GM19452 (cell line): ENCODE data around the gene FSCN2.
"Not testable (repeated sequence)": the region's sequence is repeated elsewhere in the genome, so short reads cannot be mapped to it uniquely, and the experiment has no call there.

Source experiments
- ATAC-seq: cut with Tn5 transposase; IDR thresholded peaks from one replicate; pipeline ENCODE4 v1.9.1; 2021; ENCODE audit not compliant: unreplicated experiment

FSCN2 gene

DNA sequence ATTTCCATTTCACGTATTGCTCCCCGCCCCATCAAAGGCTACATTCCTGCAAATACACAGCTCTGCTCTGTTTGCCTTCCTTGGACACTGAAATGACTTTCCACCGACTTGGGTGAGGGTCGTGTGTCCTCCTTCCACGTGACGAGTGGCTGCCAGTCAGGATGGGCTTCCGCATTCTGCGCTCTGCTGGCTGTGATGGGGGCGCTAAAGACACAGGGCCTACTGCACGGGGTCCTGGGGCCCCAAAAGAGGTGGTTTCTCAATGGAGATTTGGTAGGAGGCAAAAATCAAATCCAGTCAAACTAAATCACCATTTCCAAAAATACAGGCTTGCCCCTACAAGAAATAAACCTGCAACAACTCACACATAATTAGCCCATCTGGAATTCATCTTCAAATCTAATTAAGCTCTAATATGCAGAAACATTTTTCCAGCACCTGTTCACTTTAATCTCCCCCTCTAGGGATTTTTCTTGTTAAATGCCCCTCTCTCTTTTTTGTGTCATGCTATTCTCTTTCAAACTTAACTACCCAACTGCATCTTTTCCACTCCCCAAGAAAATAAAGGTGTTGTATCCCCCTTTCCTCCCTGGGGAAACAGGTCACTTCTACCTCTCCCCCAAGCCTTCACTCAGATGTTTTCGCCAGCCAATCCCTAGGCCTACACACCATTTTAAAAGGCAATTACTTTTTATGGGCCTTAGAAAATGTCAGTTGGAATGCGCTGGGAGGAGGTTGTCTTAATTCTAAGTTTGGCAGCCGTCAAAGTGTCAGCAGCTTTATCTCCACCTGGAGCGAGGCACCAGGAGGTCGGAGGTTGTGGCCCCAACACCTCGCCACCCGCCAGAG is 45.8 kb downstream of the FSCN2 start:
- ATAC-seq: no peak

- no peak for ATAC-seq
Observed at GRCh38 chr17:81574643-81574956, 46.4 kb downstream of the FSCN2 start.

- ATAC-seq: no peak
Observed at GRCh38 chr17:81575836-81576235, 47.7 kb downstream of the FSCN2 start.

DNA sequence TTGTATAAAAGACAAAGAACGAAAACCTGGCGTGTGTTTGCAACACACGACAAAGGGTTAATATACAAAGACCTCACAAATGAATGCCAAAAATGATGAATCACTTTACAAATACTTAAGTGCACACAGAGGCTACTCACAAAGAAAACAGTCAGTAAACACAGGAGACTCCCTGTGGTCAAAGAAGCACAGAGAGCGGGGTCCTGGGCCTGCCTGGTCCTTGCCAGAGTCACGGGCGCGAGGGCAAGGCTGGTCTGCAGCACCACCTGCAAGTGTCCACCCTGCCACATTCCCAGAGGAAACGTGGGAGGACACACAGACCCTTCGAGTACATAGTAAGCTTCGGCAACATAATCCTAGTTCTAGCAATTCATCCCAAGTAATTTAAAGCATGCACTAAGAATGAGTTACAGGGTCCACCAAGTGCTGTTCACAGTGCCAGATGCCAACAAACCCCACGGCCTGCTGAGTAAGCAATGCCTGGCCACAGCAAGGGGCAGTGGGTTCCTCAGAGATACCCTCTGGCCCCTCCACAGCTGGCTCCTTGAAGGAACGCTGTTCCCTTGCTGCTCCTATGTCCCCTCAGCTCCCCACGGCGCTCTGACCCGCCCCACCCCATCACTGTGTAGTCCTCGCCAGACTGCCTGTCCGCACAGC is 48.6 kb downstream of the FSCN2 start:
- no peak for ATAC-seq

- ATAC-seq: no peak
Observed at GRCh38 chr17:81577278-81578000, 49.3 kb downstream of the FSCN2 start.

GRCh38 chr17:81578038-81578441 is 49.9 kb downstream of the FSCN2 start:
- no peak for ATAC-seq

GRCh38 chr17:81578561-81579225 is 50.5 kb downstream of the FSCN2 start:
- no peak for ATAC-seq

DNA sequence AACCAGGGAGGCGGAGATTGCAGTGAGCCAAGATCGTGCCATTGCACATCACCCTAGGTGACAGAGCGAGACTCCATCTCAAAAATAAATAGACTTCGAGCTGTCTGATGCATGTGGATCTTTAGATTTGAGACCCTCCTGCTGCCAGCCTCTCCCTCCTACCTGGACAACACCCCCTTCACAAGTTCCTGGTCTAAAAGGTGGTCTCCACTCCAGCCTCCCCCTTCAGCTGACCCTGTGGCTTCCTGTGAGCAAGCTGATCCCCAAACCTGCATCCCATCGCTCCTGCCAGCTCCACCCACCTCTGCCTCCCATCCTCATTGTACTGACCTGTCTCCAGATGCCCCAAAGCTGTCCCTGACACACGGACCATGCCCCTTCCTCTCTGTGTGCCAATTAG is 51.1 kb downstream of the FSCN2 start:
- no peak for ATAC-seq

DNA sequence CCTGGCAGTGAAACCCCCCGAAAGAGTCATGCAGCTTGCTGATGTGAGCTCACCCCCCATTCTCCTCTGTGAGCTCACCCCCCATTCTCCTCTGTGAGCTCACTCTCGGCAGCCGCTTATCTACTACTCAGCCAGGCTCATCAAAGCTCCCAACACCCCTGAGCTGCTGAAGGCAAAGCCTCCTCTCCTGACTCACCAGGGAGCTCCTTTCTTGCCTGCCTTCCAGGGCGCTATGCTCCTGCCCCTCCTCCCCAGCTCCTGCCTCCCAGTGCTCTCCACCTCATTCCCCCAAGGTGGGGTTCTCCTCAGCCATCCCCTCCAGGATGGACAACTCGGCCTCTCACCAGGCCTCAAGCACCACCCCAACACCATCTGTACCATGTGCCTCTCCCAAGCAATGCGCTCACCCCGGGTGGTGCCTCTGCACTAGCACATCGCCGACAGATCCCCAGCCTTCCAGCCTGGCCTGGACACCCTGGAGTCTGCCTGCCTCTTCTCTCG is 51.7 kb downstream of the FSCN2 start:
- ATAC-seq: no peak

- ATAC-seq: no peak
Observed at GRCh38 chr17:81580481-81580880, 52.3 kb downstream of the FSCN2 start.

DNA sequence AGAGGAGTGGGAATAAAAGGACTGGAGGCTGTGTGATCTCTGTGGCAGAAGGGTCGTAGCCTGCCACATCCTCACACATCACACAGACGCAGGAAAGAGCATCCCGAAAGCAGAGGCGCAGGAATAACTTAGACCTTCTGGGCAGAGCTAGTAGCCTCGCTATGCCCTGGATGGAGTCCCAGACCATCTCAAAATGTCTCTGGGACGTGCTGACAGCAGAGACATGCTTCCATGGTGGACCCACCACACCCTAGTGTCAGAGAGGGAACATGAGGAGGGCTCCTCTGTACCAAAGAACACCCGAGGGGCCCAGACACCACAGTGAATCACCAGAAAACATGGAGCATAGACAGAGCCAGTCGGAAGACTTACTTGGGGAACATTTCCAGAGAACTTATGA is 53.6 kb downstream of the FSCN2 start:
- ATAC-seq: no peak

DNA sequence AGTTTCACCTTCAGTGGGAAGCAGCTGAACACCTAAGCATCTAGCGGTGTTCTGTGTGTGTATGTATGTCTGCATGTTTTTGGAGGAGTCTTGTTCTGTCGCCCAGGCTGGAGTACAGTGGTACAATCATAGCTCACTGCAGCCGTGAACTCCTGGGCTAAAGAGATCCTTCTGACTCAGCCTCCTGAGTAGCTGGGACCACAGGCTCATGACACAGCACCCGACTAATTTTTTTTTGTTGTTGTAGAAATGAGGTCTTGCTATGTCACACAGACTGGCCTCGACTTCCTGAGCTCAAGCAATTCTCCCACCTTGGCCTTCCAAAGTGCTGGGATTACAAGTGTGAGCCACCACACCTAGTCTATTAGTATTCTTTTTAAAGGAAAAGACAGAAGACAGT is 54.2 kb downstream of the FSCN2 start:
- no peak for ATAC-seq

GRCh38 chr17:81582749-81583148 is 54.6 kb downstream of the FSCN2 start:
- ATAC-seq: no peak

GRCh38 chr17:81583589-81584342 is 55.6 kb downstream of the FSCN2 start:
- ATAC-seq: no peak

DNA sequence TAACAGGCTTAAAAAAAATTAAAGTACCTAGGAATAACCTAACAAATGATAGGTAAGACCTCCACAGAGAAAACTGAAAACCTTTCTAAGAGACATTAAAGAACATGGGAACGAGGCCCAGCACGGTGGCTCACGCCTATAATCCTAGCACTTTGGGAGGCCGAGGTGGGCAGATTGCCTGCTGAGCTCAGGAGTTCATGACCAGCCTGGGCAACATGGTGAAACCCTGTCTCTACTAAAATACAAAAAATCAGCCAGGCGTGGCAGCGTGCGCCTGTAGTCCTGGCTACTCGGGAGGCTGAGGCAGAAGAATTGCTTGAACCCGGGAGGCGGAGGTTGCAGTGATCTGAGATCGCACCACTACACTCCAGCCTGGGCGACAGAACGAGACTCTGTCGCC is 56.6 kb downstream of the FSCN2 start:
- not testable (repeated sequence) for ATAC-seq

- no peak for ATAC-seq
Observed at GRCh38 chr17:81586096-81586495, 57.9 kb downstream of the FSCN2 start.
